ENCODE data around the gene MATCAP1. TPM values are rescaled to one million over a fixed set of nuclear protein-coding genes. Genes with fewer than 3 reads are reported as not detected.

MATCAP1 gene
- total and polyA plus RNA-seq, 2 donors: 5.2 to 24.6 TPM

DNA sequence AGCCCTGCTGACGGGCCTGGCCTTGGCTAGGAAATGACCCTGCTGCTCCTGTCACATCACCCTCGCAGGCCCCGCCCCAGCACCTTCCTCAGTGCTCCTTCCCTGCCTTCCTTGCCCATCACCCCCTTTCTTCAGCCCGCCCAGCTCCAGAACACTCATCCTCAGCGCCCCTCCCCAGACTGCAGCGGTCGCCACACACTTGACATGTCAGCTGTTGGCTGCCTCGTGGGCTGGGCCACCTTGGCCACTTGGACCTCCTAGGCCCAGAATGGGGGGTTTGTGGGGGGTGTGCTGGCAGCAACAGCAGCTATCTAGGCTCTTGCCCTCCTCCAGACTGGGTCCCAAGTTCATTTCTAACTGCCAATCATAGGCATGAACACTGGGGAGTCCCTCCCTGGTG is 25.8 kb upstream of the MATCAP1 start:
- DNase-seq (ENCODE audit: low read depth in 6 of 9, low spot score in 9 of 9): no peak
- no peak overlapping the region for H3K27ac ChIP-seq (ENCODE audit: low read depth in 1 of 2, low read length in 1 of 2)
- WGBS: 96% methylated on average over 8 of the region's 8 CpGs

DNA sequence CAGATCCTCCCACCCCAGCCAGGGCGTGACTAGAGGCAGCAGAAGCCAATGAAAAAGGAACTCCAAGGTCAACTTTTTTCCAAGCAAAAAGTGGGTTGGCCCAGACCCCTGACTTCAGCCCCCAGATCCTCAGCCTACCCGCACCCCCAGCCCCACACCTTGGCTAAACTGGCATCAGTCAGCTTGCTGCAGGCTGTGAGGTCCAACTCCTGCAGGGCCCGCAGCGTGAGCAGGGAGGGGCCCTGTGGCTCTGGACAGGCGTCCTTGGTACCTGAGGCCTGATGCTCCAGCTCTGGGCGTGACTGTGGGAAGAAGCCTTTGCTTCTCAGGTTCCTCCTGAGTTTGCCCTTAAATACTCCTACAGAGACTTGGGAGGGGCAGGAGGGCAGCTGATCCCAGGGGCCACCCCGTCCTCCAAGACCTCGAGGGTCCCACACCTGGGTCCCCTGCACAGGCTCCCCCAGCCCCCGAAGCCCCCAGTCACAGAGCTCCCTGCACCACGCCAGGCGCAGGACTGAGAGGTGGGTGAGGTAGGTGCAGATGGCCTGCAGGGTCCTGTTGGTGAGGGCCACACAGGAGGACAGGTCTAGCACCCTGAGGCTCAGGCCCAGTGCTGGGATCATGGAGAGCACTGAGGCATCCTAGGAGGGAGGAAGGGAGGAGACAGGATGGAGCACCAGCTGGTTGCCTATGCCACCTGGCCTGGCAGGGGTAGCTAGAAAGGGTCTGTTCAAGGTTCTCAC is 24.6 kb upstream of the MATCAP1 start:
- Histone ChIP-seq H3K27me3 (ENCODE audit: control insufficient read depth in 2 of 2, insufficient read depth in 1 of 2, low read length in 1 of 2) (no peaks in the 10 kb centered on the region), H3K9me3 (ENCODE audit: control insufficient read depth in 2 of 2, insufficient read depth in 1 of 2, low read length in 1 of 2) (no peaks in the 10 kb centered on the region), H3K36me3 (ENCODE audit: control insufficient read depth in 2 of 2, insufficient read depth in 2 of 2, low read length in 1 of 2) (peaks cover 12% of the 10 kb centered on the region in 2 donors), H3K27ac (ENCODE audit: low read depth in 1 of 2, low read length in 1 of 2) (no peak overlapping the region), H3K4me1 (ENCODE audit: control insufficient read depth in 2 of 2, insufficient read depth in 2 of 2, low read length in 2 of 2) (no peaks in the 10 kb centered on the region), H3K4me3 (ENCODE audit: low read length in 2 of 2) (no peak overlapping the region)
- no peak for DNase-seq (ENCODE audit: low read depth in 6 of 9, low spot score in 9 of 9)
- WGBS: 97% methylated on average over 11 of the region's 11 CpGs

More for the DNA sequence above, 25.8 kb upstream of the MATCAP1 start:
- peaks cover 0 to 6% of the 10 kb centered on the region in 2 donors for H3K36me3 ChIP-seq (ENCODE audit: control insufficient read depth in 2 of 2, insufficient read depth in 2 of 2, low read length in 1 of 2)
- no peaks in the 10 kb centered on the region for H3K9me3 ChIP-seq (ENCODE audit: control insufficient read depth in 2 of 2, insufficient read depth in 1 of 2, low read length in 1 of 2)
- H3K4me1 ChIP-seq (ENCODE audit: control insufficient read depth in 2 of 2, insufficient read depth in 2 of 2, low read length in 2 of 2): no peaks in the 10 kb centered on the region
- no peaks in the 10 kb centered on the region for H3K27me3 ChIP-seq (ENCODE audit: control insufficient read depth in 2 of 2, insufficient read depth in 1 of 2, low read length in 1 of 2)
- H3K4me3 ChIP-seq (ENCODE audit: low read length in 2 of 2): no peak overlapping the region

DNA sequence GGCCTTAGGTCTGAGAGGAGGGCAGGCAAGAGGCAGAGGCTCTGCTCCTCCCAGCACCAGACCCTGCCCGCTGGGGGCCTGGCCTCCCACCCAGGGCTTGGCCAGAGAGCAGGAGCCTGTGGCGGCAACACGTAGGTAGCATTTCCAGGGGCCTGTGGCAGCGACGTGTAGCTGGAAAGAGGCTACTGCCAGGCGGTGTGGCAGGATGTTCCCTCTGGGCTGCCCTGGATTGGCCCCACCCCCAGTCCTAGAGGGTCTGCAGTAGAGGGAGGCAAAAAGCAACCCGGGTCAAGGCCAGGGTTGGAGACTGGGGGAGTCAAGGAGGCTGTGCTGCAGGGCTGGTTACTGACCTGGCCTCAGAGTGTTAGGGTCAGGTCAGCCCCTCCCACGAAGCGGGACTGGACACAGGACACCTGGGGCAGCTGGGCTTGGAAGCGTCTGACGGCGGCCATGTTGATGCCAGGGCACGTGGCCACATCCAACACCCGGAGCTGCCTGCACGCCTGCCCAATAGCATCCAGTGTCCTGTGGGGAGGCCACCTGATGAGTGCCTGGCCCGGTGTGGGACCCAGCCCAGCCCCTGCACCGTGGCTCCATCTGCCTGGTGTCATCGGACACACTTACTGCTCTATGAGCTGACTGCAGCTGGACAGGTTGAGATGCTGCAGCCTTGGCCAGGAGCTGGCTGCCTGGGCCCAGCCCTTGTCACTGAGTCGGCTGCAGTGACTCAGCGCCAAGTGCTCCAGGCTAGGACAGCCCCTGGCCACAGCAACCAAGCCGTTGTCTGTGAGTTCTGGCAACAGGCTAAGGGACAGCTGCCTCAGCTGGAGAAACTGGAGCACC is 23.7 kb upstream of the MATCAP1 start:
- H3K36me3 ChIP-seq (ENCODE audit: control insufficient read depth in 2 of 2, insufficient read depth in 2 of 2, low read length in 1 of 2): peaks cover 16 to 20% of the 10 kb centered on the region in 2 donors
- no peak for DNase-seq (ENCODE audit: low read depth in 6 of 9, low spot score in 9 of 9)

DNA sequence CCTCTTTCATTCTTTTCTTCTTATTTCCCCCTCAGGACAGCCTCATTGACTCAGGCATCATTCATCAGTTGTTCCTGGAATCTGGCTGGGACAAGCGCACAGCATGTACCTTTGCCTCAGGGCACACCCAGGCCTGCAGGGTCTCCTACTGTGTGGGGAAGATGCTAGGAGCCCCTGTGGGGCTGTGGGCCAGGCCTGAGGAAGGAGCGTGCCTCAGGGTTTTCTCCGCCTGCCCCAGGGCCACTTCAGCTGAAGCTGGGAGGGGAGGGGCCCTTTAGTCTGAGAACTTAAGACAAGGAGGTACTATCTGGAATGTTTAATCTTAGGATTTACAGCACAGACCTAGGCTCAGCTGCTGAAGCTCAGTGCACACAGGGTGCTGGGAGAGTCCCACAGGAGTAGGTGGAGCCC is 23.1 kb upstream of the MATCAP1 start:
- Histone ChIP-seq H3K27ac (ENCODE audit: low read depth in 1 of 2, low read length in 1 of 2) (no peak overlapping the region), H3K4me1 (ENCODE audit: control insufficient read depth in 2 of 2, insufficient read depth in 2 of 2, low read length in 2 of 2) (no peaks in the 10 kb centered on the region), H3K36me3 (ENCODE audit: control insufficient read depth in 2 of 2, insufficient read depth in 2 of 2, low read length in 1 of 2) (peaks cover 22 to 27% of the 10 kb centered on the region in 2 donors), H3K27me3 (ENCODE audit: control insufficient read depth in 2 of 2, insufficient read depth in 1 of 2, low read length in 1 of 2) (no peaks in the 10 kb centered on the region), H3K4me3 (ENCODE audit: low read length in 2 of 2) (no peak overlapping the region), H3K9me3 (ENCODE audit: control insufficient read depth in 2 of 2, insufficient read depth in 1 of 2, low read length in 1 of 2) (no peaks in the 10 kb centered on the region)
- no peak for DNase-seq (ENCODE audit: low read depth in 6 of 9, low spot score in 9 of 9)
- WGBS: 97% methylated on average over 3 of the region's 3 CpGs

More for the DNA sequence above, 23.7 kb upstream of the MATCAP1 start:
- Histone ChIP-seq H3K27ac (ENCODE audit: low read depth in 1 of 2, low read length in 1 of 2) (no peak overlapping the region), H3K4me3 (ENCODE audit: low read length in 2 of 2) (no peak overlapping the region), H3K27me3 (ENCODE audit: control insufficient read depth in 2 of 2, insufficient read depth in 1 of 2, low read length in 1 of 2) (no peaks in the 10 kb centered on the region), H3K4me1 (ENCODE audit: control insufficient read depth in 2 of 2, insufficient read depth in 2 of 2, low read length in 2 of 2) (no peaks in the 10 kb centered on the region), H3K9me3 (ENCODE audit: control insufficient read depth in 2 of 2, insufficient read depth in 1 of 2, low read length in 1 of 2) (no peaks in the 10 kb centered on the region)
- 96% methylated on average over 21 of the region's 21 CpGs for WGBS

DNA sequence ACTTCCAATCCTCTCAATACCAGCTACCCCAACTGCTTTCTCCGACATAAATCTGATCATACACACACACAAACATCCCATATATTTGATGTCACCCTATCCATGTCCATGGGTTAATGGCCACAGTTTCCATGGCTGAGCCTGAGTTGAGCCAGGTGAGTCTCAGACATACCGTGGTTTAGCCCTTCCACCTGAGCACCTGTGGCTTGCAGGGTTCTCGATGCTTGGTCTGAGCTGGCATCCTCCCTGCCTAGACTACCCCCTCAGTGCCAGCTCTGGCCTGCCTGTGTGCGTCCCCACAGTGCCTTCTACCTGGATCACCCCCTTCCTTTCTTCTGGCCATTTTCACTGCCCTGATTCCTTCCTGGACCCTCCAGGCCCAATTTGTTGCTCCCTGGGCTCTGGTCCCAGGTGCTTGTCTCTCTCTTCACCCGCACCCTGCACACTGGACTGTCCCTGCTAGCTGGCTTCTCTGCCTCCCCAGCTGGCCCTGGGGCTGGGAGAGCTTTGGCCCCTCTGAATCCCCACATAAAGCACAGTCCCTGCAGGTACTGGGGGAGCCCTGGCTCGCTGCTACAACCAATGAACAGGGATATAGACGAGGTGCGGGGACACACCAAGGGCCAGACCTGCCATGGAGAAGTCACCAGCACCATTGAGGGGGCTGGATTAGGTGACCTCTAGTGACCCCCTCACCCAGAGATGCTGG is 22.5 kb upstream of the MATCAP1 start:
- no peak overlapping the region for H3K27ac ChIP-seq (ENCODE audit: low read depth in 1 of 2, low read length in 1 of 2)
- no peaks in the 10 kb centered on the region for H3K4me1 ChIP-seq (ENCODE audit: control insufficient read depth in 2 of 2, insufficient read depth in 2 of 2, low read length in 2 of 2)
- H3K36me3 ChIP-seq (ENCODE audit: control insufficient read depth in 2 of 2, insufficient read depth in 2 of 2, low read length in 1 of 2): peaks cover 28 to 32% of the 10 kb centered on the region in 2 donors
- DNase-seq (ENCODE audit: low read depth in 6 of 9, low spot score in 9 of 9): no peak
- no peaks in the 10 kb centered on the region for H3K27me3 ChIP-seq (ENCODE audit: control insufficient read depth in 2 of 2, insufficient read depth in 1 of 2, low read length in 1 of 2)
- no peaks in the 10 kb centered on the region for H3K9me3 ChIP-seq (ENCODE audit: control insufficient read depth in 2 of 2, insufficient read depth in 1 of 2, low read length in 1 of 2)
- WGBS: 98% methylated on average over 8 of the region's 8 CpGs
- H3K4me3 ChIP-seq (ENCODE audit: low read length in 2 of 2): no peak overlapping the region

DNA sequence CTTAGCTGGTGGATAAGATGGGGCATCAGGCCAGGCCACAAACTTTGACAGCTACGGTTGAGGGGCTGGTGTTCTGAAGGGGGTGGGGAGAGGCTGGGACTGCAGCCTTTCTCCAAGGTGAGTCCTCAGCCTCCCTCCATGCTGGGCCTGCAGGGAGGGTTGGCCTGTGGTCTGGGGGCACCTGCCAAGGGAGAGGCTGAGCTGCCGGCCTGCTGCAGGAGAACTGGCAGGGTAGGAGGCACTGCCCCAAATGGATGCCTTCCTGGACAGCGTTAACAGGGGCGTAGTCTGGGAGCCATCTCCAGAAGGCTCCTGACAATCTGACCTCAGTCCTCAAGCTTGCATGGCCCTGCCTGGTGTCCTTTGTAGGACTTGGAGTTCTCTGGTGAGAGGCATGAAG is 20.3 kb upstream of the MATCAP1 start:
- H3K9me3 ChIP-seq (ENCODE audit: control insufficient read depth in 2 of 2, insufficient read depth in 1 of 2, low read length in 1 of 2): no peaks in the 10 kb centered on the region
- 94% methylated on average over 4 of the region's 4 CpGs for WGBS
- H3K4me3 ChIP-seq (ENCODE audit: low read length in 2 of 2): no peak overlapping the region
- DNase-seq (ENCODE audit: low read depth in 6 of 9, low spot score in 9 of 9): no peak
- H3K27ac ChIP-seq (ENCODE audit: low read depth in 1 of 2, low read length in 1 of 2): no peak overlapping the region
- no peaks in the 10 kb centered on the region for H3K4me1 ChIP-seq (ENCODE audit: control insufficient read depth in 2 of 2, insufficient read depth in 2 of 2, low read length in 2 of 2)
- peaks cover 36 to 54% of the 10 kb centered on the region in 2 donors for H3K36me3 ChIP-seq (ENCODE audit: control insufficient read depth in 2 of 2, insufficient read depth in 2 of 2, low read length in 1 of 2)
- no peaks in the 10 kb centered on the region for H3K27me3 ChIP-seq (ENCODE audit: control insufficient read depth in 2 of 2, insufficient read depth in 1 of 2, low read length in 1 of 2)

DNA sequence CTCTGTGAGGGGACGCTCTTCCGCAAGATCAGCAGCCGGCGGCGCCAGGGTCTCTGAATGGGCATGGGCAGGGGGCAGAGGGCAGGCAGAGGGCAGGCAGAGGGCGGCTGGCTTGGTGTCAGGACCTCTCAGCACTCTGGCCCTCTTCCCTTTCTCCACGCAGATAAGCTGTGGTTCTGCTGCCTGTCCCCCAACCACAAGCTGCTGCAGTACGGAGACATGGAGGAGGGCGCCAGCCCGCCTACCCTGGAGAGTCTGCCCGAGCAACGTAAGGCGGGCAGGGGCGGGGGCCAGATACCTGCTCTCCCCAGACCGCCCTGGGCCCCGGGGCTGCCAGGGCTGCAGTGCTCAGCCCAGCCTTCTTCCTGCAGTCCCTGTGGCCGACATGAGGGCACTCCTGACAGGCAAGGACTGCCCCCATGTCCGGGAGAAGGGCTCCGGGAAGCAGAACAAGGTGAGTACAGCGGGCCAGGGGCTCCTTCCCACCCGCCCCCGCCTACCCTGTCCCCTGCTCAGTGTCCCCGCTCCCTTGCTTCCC is 19.3 kb upstream of the MATCAP1 start:
- 97% methylated on average over 23 of the region's 23 CpGs for WGBS
- DNase-seq (ENCODE audit: low read depth in 6 of 9, low spot score in 9 of 9): no peak

DNA sequence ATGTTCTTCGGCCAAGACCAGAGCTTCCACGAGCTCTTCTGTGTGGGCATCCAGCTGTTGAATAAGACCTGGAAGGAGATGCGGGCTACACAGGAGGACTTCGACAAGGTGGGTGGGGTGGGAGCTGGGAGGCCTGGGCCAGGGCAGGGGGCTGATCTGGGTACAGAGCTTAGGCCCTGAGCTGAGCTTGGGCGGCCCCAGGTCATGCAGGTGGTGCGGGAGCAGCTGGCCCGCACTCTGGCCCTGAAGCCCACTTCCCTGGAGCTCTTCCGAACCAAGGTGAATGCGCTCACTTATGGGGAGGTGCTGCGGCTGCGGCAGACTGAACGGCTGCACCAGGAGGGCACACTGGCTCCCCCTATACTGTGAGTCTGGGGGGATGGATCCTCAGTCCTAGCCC is 18.7 kb upstream of the MATCAP1 start:
- no peaks in the 10 kb centered on the region for H3K4me1 ChIP-seq (ENCODE audit: control insufficient read depth in 2 of 2, insufficient read depth in 2 of 2, low read length in 2 of 2)
- no peak overlapping the region for H3K27ac ChIP-seq (ENCODE audit: low read depth in 1 of 2, low read length in 1 of 2)
- 98% methylated on average over 12 of the region's 12 CpGs for WGBS
- no peak for DNase-seq (ENCODE audit: low read depth in 6 of 9, low spot score in 9 of 9)
- no peak overlapping the region for H3K4me3 ChIP-seq (ENCODE audit: low read length in 2 of 2)
- no peaks in the 10 kb centered on the region for H3K27me3 ChIP-seq (ENCODE audit: control insufficient read depth in 2 of 2, insufficient read depth in 1 of 2, low read length in 1 of 2)
- H3K9me3 ChIP-seq (ENCODE audit: control insufficient read depth in 2 of 2, insufficient read depth in 1 of 2, low read length in 1 of 2): no peaks in the 10 kb centered on the region
- peaks cover 48 to 69% of the 10 kb centered on the region in 2 donors for H3K36me3 ChIP-seq (ENCODE audit: control insufficient read depth in 2 of 2, insufficient read depth in 2 of 2, low read length in 1 of 2)

More for the DNA sequence above, 19.3 kb upstream of the MATCAP1 start:
- H3K9me3 ChIP-seq (ENCODE audit: control insufficient read depth in 2 of 2, insufficient read depth in 1 of 2, low read length in 1 of 2): no peaks in the 10 kb centered on the region
- no peaks in the 10 kb centered on the region for H3K4me1 ChIP-seq (ENCODE audit: control insufficient read depth in 2 of 2, insufficient read depth in 2 of 2, low read length in 2 of 2)
- no peak overlapping the region for H3K4me3 ChIP-seq (ENCODE audit: low read length in 2 of 2)
- H3K27ac ChIP-seq (ENCODE audit: low read depth in 1 of 2, low read length in 1 of 2): no peak overlapping the region
- H3K27me3 ChIP-seq (ENCODE audit: control insufficient read depth in 2 of 2, insufficient read depth in 1 of 2, low read length in 1 of 2): no peaks in the 10 kb centered on the region
- peaks cover 43 to 63% of the 10 kb centered on the region in 2 donors for H3K36me3 ChIP-seq (ENCODE audit: control insufficient read depth in 2 of 2, insufficient read depth in 2 of 2, low read length in 1 of 2)
